Suprapubic skin (tissue), 4 donors: ENCODE data around the gene GPC5.

Source experiments
- CTCF ChIP-seq, 2 donors: fragments of 200-600 bp in 1 of 2; fragments of 450-650 bp in 1 of 2; sonication (generic) in 1 of 2; IDR thresholded peaks; one replicate each; pipeline ENCODE4 v1.5.1; 2016 to 2019; ENCODE audit warnings: antibody characterized with exemption in 2 of 2, mild to moderate bottlenecking in 1 of 2, moderate library complexity in 1 of 2
- EP300 ChIP-seq: sonication (generic); formaldehyde crosslinking; IDR thresholded peaks from one replicate; pipeline ENCODE4 v1.6.1; 2017; ENCODE audit warnings: antibody characterized with exemption
- POLR2AphosphoS5 ChIP-seq, 3 donors: sonication (generic); formaldehyde crosslinking; IDR thresholded peaks; one replicate each; pipeline ENCODE4 v1.6.1; 2017; ENCODE audit warnings: antibody characterized with exemption in 3 of 3

GRCh38 chr13:91778123-91778522, 379.7 kb downstream of the GPC5 start:
- TF ChIP-seq CTCF (IDR thresholded peaks at IDR 0.05) (no peak), POLR2AphosphoS5 (IDR thresholded peaks at IDR 0.05) (no peak), EP300 (no peak)
